NT2/D1 (cell line): ENCODE data around the gene STYXL2.

ENCODE experiments used
- SUZ12 ChIP-seq: IDR thresholded peaks from 2 replicates; pipeline ENCODE4 v1.6.1; 2011; ENCODE audit not compliant: insufficient read length, insufficient read depth; ENCODE audit errors: extremely low read depth
- YY1 ChIP-seq: IDR thresholded peaks from 2 replicates; pipeline ENCODE4 v1.6.1; 2011; ENCODE audit not compliant: insufficient read length, insufficient read depth

- TF ChIP-seq YY1 = no peak
- no peak for TF ChIP-seq SUZ12
Observed at GRCh38 chr1:167136806-167137205, 42.9 kb downstream of the STYXL2 start.
